HG03469 (cell line): ENCODE results near the gene NACA.
A peak's percentile ranks its signal among the peaks of the same experiment; 100 is the strongest.
"Not testable (repeated sequence)": the region's sequence is repeated elsewhere in the genome, so short reads cannot be mapped to it uniquely, and the experiment has no call there.

ENCODE experiments used
- ATAC-seq: cut with Tn5 transposase; IDR thresholded peaks from one replicate; pipeline ENCODE4 v1.9.1; 2021; ENCODE audit warnings: mild to moderate bottlenecking, moderate library complexity, moderate number of reproducible peaks; ENCODE audit not compliant: unreplicated experiment

NACA gene

GRCh38 chr12:56724972-56725722, at the start of gene NACA:
TSS of gene NACA (minus strand) at chr12:56725299. CDS start at chr12:56724521, 778 bp downstream.
- ATAC-seq: peak; percentile 89

- ATAC-seq: no peak
Measured at GRCh38 chr12:56773113-56773512, 48.0 kb upstream of the NACA start.

- ATAC-seq: no peak
Measured at GRCh38 chr12:56772625-56773024, 47.5 kb upstream of the NACA start.

DNA sequence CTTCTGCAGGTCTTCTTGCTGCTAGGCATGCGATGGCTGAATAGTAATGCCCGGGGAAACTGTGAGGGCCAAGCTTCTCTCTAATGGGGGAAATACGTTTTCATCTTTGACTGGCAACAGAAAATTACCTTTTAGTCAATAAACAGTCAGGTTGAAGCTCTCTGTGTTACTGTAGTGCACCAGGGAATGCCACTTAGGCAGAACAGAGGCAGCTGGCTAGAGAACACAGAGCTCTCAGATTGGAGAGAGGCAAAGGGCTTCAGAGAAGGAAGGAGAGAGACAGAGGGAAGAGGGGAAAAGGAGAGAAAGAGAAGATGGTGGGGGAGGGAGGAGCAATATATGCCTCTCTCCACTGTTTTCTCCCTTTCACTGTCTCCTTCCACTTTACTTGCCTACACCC, 44.8 kb upstream of the NACA start:
- no peak for ATAC-seq

DNA sequence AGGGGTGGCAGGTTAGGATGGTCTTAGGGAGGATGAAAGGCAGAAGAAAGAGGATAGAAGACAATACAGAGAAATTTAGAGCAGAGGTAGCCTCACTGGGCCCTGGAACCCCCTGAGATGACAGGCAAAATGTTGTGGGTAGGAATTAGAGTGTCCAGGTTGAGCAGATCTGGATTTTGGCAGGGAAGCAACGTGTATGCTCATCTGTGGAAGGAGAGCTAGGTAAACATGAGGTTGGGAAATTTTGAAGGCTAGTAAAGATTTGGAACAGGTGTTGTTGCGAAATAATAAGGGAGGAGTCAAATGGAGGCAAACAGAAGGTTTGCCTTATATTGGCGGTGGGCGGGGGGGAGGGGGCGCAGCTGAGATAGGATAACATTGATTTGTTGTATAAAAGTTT, 43.3 kb upstream of the NACA start:
- no peak for ATAC-seq

DNA sequence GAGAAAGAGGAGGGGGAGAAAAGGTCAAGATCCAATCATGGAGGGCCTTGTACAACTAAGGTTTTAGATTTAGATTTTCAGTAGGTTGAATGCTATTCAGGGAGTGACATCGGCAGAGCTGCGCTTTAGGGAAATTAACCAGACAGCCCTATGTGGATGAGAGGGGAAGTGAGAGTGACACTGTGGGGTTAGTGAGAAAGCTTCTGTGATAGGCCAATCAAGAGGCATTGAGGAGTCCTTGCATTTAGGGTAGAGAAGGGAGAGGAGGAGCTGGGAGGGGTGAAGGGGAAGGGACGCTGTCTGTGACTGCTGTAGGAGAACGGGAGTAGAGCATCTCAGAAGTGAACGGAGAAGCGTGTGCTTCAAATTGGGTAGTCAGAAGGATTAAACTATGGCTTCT, 41.4 kb upstream of the NACA start:
- ATAC-seq: peak; percentile 89

DNA sequence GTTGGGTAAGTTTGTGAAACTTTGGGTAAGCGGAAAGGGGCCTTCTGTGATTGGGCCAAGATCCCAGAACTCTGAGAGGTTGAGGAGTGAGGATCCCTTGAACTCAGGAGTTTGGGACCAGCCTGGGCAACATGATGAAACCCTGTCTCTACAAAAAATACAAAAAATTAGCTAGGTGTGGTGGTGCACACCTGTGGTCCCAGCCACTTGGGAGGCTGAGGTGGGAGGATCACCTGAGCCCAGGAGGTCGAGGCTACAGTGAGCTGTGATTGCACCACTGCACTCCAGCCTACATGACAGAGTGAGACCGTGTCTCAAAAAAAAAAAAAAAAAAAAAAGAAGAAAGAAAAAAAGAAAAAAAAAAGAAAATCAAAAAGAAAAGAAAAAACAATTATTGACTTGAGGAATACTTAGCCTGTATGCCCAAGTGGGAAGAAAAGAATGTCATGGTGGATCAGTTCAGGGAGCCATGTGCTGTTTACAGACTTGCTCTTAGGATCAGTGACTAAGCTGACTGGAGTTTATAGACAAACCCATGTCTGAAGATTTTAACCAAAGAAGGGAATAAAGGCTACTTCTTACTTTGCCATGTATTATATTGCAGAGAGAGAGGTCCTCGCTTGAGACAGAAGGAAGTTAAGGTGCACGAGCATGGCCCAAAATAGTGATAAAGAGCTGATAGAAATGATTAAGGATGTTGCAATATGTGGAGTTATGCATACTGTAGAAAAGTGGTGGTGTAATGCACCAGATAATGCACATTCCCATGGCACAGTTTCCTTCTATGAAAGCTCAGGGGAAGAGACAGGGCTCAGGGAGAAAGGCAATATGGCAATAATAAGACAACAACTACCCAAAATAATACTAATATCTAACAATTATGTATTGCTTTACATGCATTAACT, 38.9 kb upstream of the NACA start:
- ATAC-seq: no peak

DNA sequence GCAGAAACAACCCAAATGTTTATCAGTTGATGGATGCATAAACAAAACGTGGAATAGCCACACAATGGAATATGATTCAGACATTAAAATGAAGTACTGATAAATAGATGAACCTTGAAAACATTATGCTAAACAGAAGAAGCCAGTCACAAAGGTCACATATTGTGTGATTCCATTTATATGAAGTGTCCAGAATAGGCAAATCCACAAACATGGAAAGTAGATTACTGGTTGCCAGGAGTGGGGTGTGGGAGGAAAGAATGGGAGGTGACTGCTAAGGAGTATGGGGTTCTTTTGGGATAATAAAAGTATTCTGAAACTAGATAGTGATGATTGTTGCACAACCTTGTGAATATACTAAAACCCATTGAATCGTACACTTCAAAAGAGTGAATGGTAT, 36.7 kb upstream of the NACA start:
- ATAC-seq: no peak

- no peak for ATAC-seq
Measured at GRCh38 chr12:56760460-56760859, 35.4 kb upstream of the NACA start.

GRCh38 chr12:56759263-56759908, 34.3 kb upstream of the NACA start:
- ATAC-seq: no peak

DNA sequence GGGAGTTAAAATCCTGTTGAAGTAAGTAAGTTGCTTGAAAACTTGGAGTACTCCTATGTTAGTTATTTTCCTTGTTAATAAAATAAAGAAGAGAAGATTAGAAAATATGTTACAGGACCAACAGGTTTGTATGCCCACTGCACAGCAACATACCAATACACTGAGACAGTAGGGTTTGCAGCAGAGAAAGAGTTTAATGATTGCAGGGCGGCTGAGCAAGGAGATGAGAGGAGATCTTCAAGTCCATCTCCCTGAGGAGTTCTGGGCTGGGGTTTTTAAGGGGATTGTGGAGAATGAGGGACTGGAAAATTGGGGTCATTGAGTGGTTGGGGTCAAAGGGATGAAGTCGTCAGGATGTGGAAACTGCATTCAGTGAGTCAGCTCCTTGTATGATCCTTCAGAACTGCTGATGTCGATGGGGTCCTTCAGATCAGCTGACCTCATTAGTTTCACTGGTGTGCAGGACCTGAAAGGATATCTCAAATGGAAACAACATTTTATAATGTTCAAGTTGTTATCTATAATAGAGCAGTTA, 33.7 kb upstream of the NACA start:
- no peak for ATAC-seq

DNA sequence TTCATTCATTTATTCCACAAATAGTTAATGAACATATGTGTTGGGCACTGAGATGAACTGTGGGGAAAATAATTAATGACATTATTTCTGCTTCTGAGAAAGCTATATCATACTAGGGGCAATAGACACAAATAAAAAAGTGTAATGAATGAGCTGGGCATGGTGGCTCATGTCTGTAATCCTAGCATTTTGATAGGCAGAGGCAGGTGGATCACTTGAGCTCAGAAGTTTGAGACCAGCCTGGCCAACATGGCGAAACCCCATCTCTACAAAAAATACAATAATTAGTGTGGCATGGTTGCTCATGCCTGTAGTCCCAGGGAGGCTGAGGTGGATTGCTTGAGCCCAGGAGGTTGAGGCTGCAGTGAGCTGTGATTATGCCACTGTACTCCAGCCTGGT, 32.9 kb upstream of the NACA start:
- ATAC-seq: not testable (repeated sequence)

DNA sequence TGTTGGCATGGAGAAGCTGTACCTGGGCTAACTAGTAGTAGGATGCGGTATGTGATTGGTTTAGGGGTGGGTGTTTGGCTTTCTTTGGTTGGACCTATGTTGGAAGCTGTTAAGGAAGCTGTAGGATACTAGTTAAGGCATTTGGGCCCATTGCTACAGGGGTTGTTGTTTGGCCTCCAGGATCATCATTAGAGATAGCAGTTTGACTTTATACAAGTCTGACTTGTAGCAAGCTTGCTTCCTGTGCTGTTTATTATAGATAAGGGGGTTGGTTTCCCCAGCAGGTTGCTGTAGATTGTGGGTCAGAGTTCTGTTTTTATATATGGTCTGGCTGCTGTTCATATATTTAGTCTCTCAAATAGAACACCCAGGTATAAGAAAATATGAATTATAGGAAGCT, 28.5 kb upstream of the NACA start:
- ATAC-seq: no peak

GRCh38 chr12:56751712-56752598, 26.9 kb upstream of the NACA start, which contains the start of gene PRIM1:
TSS of gene PRIM1 (minus strand) at chr12:56752323. CDS start at chr12:56752298, 25 bp downstream.
- ATAC-seq: peak; percentile 51

GRCh38 chr12:56750596-56750995, 25.5 kb upstream of the NACA start:
- not testable (repeated sequence) for ATAC-seq

GRCh38 chr12:56749853-56750252, 24.8 kb upstream of the NACA start:
- no peak for ATAC-seq

GRCh38 chr12:56749359-56749758, 24.3 kb upstream of the NACA start:
- no peak for ATAC-seq

DNA sequence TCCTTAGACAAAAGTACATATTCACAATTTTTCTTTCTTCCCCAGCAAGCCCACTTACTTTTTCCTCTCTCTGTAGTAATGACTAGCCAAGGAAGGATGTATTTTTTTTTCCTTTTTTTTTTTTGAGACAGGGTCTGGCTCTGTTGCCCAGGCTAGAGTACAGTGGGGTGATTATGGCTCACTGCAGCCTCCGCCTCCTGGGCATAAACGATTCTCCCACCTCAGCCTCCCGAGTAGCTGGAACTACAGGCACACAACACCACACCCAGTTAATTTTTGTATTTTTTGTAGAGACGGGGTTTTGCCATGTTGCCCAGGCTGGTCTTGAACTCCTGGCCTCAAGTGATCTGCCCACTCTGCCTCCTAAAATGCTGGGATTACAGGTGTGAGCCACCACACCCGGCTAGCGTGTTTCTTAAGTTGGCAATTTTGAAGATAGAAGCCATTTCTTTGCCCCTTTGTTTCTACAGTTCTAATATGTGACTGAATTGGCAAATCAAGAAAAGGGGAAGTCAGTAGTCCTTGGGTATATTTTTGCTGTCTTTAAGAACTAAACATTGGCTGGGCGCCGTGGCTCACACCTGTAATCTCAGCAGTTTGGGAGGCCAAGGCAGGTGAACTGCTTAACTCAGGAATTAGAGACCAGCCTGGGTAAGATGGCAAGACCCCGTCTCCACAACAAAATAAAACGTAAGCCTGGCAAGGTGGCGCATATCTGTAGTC, 3.2 kb upstream of the NACA start:
- ATAC-seq: no peak

GRCh38 chr12:56726196-56726675, 1.1 kb upstream of the NACA start:
- not testable (repeated sequence) for ATAC-seq
